Stomach (tissue), 9 donors: Measurements from ENCODE around the gene EPHB1. TPM values are rescaled to one million over a fixed set of nuclear protein-coding genes. Genes with fewer than 3 reads are reported as not detected.

Experiments
- DNase-seq, 2 donors: peaks; one replicate each; pipeline versions ENCODE4 v3.0.0 to v3.0.0-alpha.2; 2013 to 2019
- H3K27ac ChIP-seq, 5 donors: fragments of 200-600 bp in 4 of 5; sonication (generic) in 4 of 5; one replicate each; pipeline ENCODE4 v1.5.1; 2013 to 2019; ENCODE audit warnings: mild to moderate bottlenecking in 1 of 5, moderate library complexity in 1 of 5
- H3K27me3 ChIP-seq, 3 donors: fragments of 200-600 bp; sonication (generic); one replicate each; pipeline ENCODE4 v1.5.1; 2017 to 2019; ENCODE audit warnings: mixed run types in 1 of 3
- H3K36me3 ChIP-seq, 4 donors: fragments of 200-600 bp; sonication (generic); 1 replicate in 3 of 4; 2 replicates in 1 of 4; pipeline ENCODE4 v1.5.1; 2016 to 2019
- H3K4me1 ChIP-seq, 4 donors: fragments of 200-600 bp; sonication (generic); one replicate each; pipeline ENCODE4 v1.5.1; 2016 to 2019
- H3K4me3 ChIP-seq, 4 donors: fragments of 200-600 bp; sonication (generic) in 3 of 4; one replicate each; pipeline ENCODE4 v1.5.1; 2016 to 2019; ENCODE audit warnings: mild to moderate bottlenecking in 1 of 4
- H3K9me3 ChIP-seq, 4 donors: fragments of 200-600 bp; sonication (generic); one replicate each; pipeline ENCODE4 v1.5.1; 2016 to 2019
- CTCF ChIP-seq, 7 experiments: fragments of 450-650 bp in 4 of 7; fragments of 200-600 bp in 3 of 7; sonication (generic) in 3 of 7; IDR thresholded peaks; one replicate each; pipeline ENCODE4 v1.5.1; 2016 to 2019; ENCODE audit warnings: antibody characterized with exemption in 7 of 7, control low read depth in 2 of 7, mild to moderate bottlenecking in 1 of 7
- EP300 ChIP-seq: sonication (generic); formaldehyde crosslinking; IDR thresholded peaks from one replicate; pipeline ENCODE4 v1.6.1; 2017; ENCODE audit warnings: antibody characterized with exemption
- POLR2A ChIP-seq, 4 donors: fragments of 450-650 bp; IDR thresholded peaks; one replicate each; pipeline ENCODE4 v1.6.1; 2016; ENCODE audit warnings: antibody characterized with exemption in 4 of 4, control low read depth in 2 of 4, mild to moderate bottlenecking in 1 of 4, moderate library complexity in 1 of 4
- POLR2AphosphoS5 ChIP-seq, 3 donors: sonication (generic); formaldehyde crosslinking; IDR thresholded peaks; one replicate each; pipeline ENCODE4 v1.6.1; 2016; ENCODE audit warnings: antibody characterized with exemption in 3 of 3
- WGBS, 5 donors: extraction: QIAGEN DNeasy Blood & Tissue Kit in 3 of 5; methylation state at CpG; one replicate each; pipeline versions ENCODE4 v1.1.5 to v1.1.7; 2013 to 2018; 5-methylcytosine and 5-hydroxymethylcytosine counted together
- intact Hi-C: fragments of 100-400 bp; cut with DNase I; formaldehyde crosslinking; loops from one replicate; pipeline ENCODE4 v1.15.1; 2023; ENCODE audit warnings: low total_unique reads
- polyA plus RNA-seq, 3 donors: library from polyadenylated mRNA; stranded (reverse); fragments of 200-250 nt; gene quantifications; one replicate each; pipeline ENCODE4 v1.2.3, GENCODE V29; 2013
- total RNA-seq, 5 donors: library from RNA; depleted of rRNA; stranded (reverse); fragments of >200 nt; gene quantifications; one replicate each; pipeline versions ENCODE4 v1.1.0 to v1.2.3, GENCODE V29; 2014 to 2016
- donor health status: healthy with polysubstance abuse.
- donor health status: Bipolar disorder and iron deficiency.
- donor health status: healthy.

The EPHB1 gene
- total and polyA plus RNA-seq, 8 donors, result 0.13 to 2.3 (median 1.0) TPM; not detected in 4

DNA sequence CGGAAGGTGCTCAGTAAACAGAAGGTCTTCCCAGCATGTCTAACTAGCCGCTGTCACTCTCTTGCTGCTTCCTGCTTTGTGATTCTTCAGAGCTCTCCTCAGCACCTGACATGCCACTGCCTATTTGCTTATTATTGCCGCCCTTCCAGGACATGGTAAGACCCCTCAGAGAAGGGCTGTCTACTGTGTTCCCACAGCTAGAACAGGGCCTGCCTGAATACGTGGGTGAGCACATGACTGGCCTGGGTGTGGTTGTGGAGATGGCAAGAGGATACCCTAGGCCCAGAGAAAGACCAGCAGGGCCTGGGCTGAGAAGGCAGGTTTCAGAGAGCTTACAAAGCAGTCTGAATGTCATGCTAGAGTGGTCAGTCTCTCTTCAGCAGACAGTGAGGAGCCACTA lies 2.4 kb upstream of the EPHB1 start:
- Histone ChIP-seq H3K36me3 (no peaks in the 10 kb centered on the region), H3K27ac (no peak overlapping the region), H3K4me1 (peaks cover 17 to 28% (median 25%) of the 10 kb centered on the region in 4 donors), H3K4me3 (no peak overlapping the region), H3K27me3 (peaks cover 3 to 30% (median 25%) of the 10 kb centered on the region in 3 donors), H3K9me3 (no peaks in the 10 kb centered on the region)
- TF ChIP-seq EP300, result no peak
- no peak for TF ChIP-seq POLR2AphosphoS5 (IDR thresholded peaks at IDR 0.05)
- TF ChIP-seq POLR2A (IDR thresholded peaks at IDR 0.05), result no peak
- TF ChIP-seq CTCF (IDR thresholded peaks at IDR 0.05), result no peak
- intact Hi-C loops, result no loop called here
- no peak for DNase-seq
- 85 to 92% (median 86%) methylated on average over 4 of the region's 4 CpGs for WGBS, 5 donors

GRCh38 chr3:134793562-134793961 lies 1.5 kb upstream of the EPHB1 start:
- 77 to 93% (median 91%) methylated on average over 4 of the region's 4 CpGs for WGBS, 5 donors
- Histone ChIP-seq H3K27ac (no peak overlapping the region), H3K9me3 (no peaks in the 10 kb centered on the region), H3K4me3 (no peak overlapping the region), H3K27me3 (peaks cover 3 to 39% (median 25%) of the 10 kb centered on the region in 3 donors), H3K36me3 (no peaks in the 10 kb centered on the region), H3K4me1 (peaks cover 17 to 28% (median 25%) of the 10 kb centered on the region in 4 donors)
- TF ChIP-seq CTCF (IDR thresholded peaks at IDR 0.05) (no peak), POLR2AphosphoS5 (IDR thresholded peaks at IDR 0.05) (no peak), POLR2A (IDR thresholded peaks at IDR 0.05) (no peak), EP300 (no peak)
- intact Hi-C loops, result no loop called here
- DNase-seq, result no peak

- intact Hi-C loops, result no loop called here
- Histone ChIP-seq H3K27ac (no peak overlapping the region), H3K36me3 (no peaks in the 10 kb centered on the region), H3K4me1 (peaks cover 17 to 35% (median 27%) of the 10 kb centered on the region in 4 donors), H3K4me3 (no peak overlapping the region), H3K27me3 (peaks cover 3 to 44% (median 25%) of the 10 kb centered on the region in 3 donors), H3K9me3 (no peaks in the 10 kb centered on the region)
- TF ChIP-seq POLR2A (IDR thresholded peaks at IDR 0.05) (no peak), EP300 (no peak), POLR2AphosphoS5 (IDR thresholded peaks at IDR 0.05) (no peak), CTCF (IDR thresholded peaks at IDR 0.05) (no peak)
- no peak for DNase-seq
- WGBS, 5 donors, result 60 to 71% (median 66%) methylated on average over 9 of the region's 9 CpGs
These were observed 737 bp upstream of the EPHB1 start for GRCh38 chr3:134794323-134794722.

- Histone ChIP-seq H3K27me3 (peaks cover 3 to 44% (median 25%) of the 10 kb centered on the region in 3 donors), H3K36me3 (no peaks in the 10 kb centered on the region), H3K9me3 (no peaks in the 10 kb centered on the region), H3K4me1 (peaks cover 17 to 38% (median 29%) of the 10 kb centered on the region in 4 donors), H3K27ac (peak overlapping the region in 2 of 5 donors; percentile 43 to 52), H3K4me3 (peak overlapping the region; percentile 46 to 75 (median 57))
- 0 to 2% (median 1%) methylated on average over 15 to 50 of the region's 50 CpGs for WGBS, 5 donors
- TF ChIP-seq POLR2AphosphoS5 (IDR thresholded peaks at IDR 0.05), result no peak
- DNase-seq, result peak in 1 of 2 donors; percentile 50
- intact Hi-C loops, result loop anchor here (5.0 kb wide), 1 partner anchor 1096 kb away; no protein-coding TSS in a partner anchor
These were observed 753 bp downstream of the EPHB1 start for GRCh38 chr3:134795746-134796280.
